Measurements from ENCODE around the gene TM9SF1.
A peak's percentile ranks its signal among the peaks of the same experiment; 100 is the strongest.
"Not testable (repeated sequence)": the region's sequence is repeated elsewhere in the genome, so short reads cannot be mapped to it uniquely, and the experiment has no call there.

The TM9SF1 gene

GRCh38 chr14:24232645-24233537 is 37.6 kb upstream of the TM9SF1 start, which contains the start of gene GMPR2:
Gene GMPR2, plus strand, starts transcription at chr14:24232929. Its CDS starts 325 bp downstream, at chr14:24233254.
- H3K4me3 ChIP-seq (replicated peaks; ENCODE audit: low read depth, low read length) = peak within 1 kb of the TSS; percentile 92
- DNase-seq (ENCODE audit: extremely low read depth, low read depth) = no peak
- TF ChIP-seq, protein P1, sequence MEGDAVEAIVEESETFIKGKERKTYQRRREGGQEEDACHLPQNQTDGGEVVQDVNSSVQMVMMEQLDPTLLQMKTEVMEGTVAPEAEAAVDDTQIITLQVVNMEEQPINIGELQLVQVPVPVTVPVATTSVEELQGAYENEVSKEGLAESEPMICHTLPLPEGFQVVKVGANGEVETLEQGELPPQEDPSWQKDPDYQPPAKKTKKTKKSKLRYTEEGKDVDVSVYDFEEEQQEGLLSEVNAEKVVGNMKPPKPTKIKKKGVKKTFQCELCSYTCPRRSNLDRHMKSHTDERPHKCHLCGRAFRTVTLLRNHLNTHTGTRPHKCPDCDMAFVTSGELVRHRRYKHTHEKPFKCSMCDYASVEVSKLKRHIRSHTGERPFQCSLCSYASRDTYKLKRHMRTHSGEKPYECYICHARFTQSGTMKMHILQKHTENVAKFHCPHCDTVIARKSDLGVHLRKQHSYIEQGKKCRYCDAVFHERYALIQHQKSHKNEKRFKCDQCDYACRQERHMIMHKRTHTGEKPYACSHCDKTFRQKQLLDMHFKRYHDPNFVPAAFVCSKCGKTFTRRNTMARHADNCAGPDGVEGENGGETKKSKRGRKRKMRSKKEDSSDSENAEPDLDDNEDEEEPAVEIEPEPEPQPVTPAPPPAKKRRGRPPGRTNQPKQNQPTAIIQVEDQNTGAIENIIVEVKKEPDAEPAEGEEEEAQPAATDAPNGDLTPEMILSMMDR (IDR thresholded peaks at IDR 0.05; ENCODE audit: low read depth, low read length, missing control alignments) = no peak

DNA sequence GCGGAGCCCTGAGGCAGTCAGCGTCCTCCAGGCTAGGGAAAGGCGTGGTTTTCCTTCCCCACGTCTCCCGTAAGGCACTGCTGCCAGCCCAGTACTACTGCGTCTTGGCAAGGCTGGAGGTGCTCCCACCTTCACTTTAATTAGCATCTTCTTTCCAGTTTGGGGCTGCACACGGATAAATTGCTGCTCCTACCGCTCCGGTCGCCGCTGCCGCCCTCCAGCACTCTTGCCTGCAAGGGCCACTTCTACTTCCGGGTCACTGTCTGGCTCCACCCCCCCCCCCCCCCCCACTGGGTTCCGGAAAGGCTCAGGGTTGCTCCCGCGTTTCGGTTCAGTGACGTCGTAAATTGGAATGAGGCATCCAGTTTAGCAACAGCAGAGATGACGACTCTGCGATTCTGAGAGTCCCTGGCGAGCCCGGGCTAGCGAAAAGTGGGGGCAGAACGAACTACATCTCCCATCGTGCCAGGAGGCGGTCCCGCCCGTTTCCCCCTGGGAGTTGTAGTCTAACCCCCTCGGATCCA is 36.9 kb upstream of the TM9SF1 start, which contains the start of gene NEDD8:
NEDD8 (minus strand) TSS at position 247 of the 524 bp plus-strand sequence; CDS start at position 147, 100 bp downstream.
- DNase-seq (ENCODE audit: extremely low read depth, low read depth) = peak; percentile 86
- peak within 1 kb of the TSS; percentile 92 for H3K4me3 ChIP-seq (replicated peaks; ENCODE audit: low read depth, low read length)
- TF ChIP-seq, protein P1 (IDR thresholded peaks at IDR 0.05; ENCODE audit: low read depth, low read length, missing control alignments) = no peak

DNA sequence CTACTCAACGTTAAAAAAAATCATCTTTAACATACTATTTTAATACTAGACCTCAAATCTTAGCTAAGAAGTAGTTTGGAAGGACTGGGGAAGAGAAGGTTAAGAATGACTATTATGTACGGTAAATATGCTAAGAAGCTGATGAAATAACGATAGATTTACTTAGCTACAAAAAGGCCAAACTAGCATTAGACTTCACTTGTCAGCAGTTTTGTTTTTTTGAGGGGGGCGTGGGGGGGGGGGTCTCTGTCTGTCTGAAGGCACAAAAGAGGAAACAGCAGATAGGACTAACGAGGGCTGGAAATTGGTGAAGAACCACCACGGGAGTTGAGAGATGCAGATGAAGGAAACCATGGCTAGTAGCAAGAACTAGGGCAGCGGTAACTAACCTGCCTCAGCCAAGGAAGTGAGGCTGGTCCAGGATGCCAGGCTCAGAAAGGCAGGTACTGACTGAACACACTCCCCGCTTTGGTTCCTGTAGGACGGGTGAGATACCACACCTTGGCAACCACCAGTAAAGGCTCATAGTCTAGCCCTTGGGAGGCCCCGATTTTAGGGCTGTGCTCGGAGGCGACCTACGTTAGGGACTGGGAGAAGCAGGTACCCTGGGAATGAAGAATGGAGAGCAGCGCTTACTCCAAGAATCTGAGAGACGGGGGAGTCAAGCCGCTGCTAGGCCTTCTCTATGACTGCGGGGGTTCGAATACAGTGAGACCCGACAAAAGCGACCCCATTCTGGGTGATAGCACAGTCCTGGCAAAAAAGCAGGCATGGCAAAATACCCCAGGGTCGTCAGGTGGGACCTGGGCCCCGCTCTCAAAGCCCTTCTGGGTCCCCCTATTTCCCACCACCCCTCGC is 36.3 kb upstream of the TM9SF1 start:
- TF ChIP-seq, protein P1 (IDR thresholded peaks at IDR 0.05; ENCODE audit: low read depth, low read length, missing control alignments) = no peak
- peak overlapping the region; percentile 92 for H3K4me3 ChIP-seq (replicated peaks; ENCODE audit: low read depth, low read length)
- no peak for DNase-seq (ENCODE audit: extremely low read depth, low read depth)

GRCh38 chr14:24228902-24229301 is 33.7 kb upstream of the TM9SF1 start:
- no peak for DNase-seq (ENCODE audit: extremely low read depth, low read depth)
- TF ChIP-seq, protein P1 (IDR thresholded peaks at IDR 0.05; ENCODE audit: low read depth, low read length, missing control alignments) = no peak

DNA sequence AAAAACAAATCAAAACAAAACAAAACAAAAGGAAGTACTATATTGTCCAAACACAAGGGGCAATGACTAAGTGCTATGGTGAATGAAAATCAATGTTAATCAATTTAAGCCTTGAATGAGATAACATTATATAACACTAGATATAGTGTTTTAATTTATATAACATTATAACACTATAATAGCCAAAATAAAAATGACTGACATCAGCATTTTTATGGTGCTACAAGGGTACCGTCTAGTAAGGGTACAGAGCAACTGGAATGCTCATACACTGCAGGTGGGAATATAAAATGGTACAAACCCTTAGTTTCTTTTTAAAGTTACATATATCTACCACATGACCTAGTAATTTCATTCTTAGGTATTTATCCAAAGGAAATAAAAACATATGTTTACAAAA is 31.2 kb upstream of the TM9SF1 start:
- DNase-seq (ENCODE audit: extremely low read depth, low read depth) = no peak
- TF ChIP-seq, protein P1 (IDR thresholded peaks at IDR 0.05; ENCODE audit: low read depth, low read length, missing control alignments) = no peak
- H3K4me3 ChIP-seq (replicated peaks; ENCODE audit: low read depth, low read length) = no peak overlapping the region

More at GRCh38 chr14:24228902-24229301, 33.7 kb upstream of the TM9SF1 start:
- H3K4me3 ChIP-seq (replicated peaks; ENCODE audit: low read depth, low read length) = no peak overlapping the region

- DNase-seq (ENCODE audit: extremely low read depth, low read depth) = no peak
- TF ChIP-seq, protein P1 (IDR thresholded peaks at IDR 0.05; ENCODE audit: low read depth, low read length, missing control alignments) = no peak
- H3K4me3 ChIP-seq (replicated peaks; ENCODE audit: low read depth, low read length) = no peak overlapping the region
Observed at GRCh38 chr14:24224618-24225071, 29.4 kb upstream of the TM9SF1 start.

DNA sequence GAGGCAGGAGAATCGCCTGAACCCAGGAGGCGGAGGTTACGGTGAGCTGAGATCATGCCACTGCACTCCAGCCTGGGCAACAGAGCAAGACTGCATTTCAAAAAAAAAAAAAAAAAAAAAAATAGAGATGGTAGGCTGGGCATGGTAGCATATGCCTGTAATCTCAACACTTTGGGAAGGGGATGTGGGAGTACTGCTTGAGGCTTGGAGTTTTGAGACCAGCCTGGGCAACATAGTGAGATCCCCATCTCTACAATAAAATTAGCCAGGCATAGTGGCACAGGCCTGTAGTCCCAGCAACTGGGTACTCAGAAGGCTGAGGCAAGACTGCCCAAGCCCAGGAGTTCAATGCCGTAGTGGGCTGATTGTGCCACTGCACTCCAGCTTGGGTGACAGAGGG is 27.7 kb upstream of the TM9SF1 start:
- H3K4me3 ChIP-seq (replicated peaks; ENCODE audit: low read depth, low read length); DNase-seq (ENCODE audit: extremely low read depth, low read depth): not testable (repeated sequence)
